GM06990 (cell line): Measurements from ENCODE around the gene ACER3.

Source experiments
- DNase-seq: peaks from one replicate; pipeline ENCODE4 v3.0.0-alpha.2; 2011; ENCODE audit not compliant: insufficient read length; ENCODE audit errors: extremely low read depth
- H3K27me3 ChIP-seq: replicated peaks from 2 replicates; pipeline ENCODE4 v1.6.0; 2011; ENCODE audit warnings: low read length; ENCODE audit not compliant: control insufficient read depth, insufficient read depth
- H3K36me3 ChIP-seq: 2 replicates; pipeline ENCODE4 v1.5.1; 2011; ENCODE audit warnings: low read length; ENCODE audit not compliant: control insufficient read depth, insufficient read depth
- H3K4me3 ChIP-seq: replicated peaks from 2 replicates; pipeline ENCODE4 v1.5.1; 2011; ENCODE audit warnings: low read depth, mild to moderate bottlenecking, control low read depth, low read length
- CTCF ChIP-seq: IDR thresholded peaks from 2 replicates; pipeline ENCODE4 v1.5.1; 2011; ENCODE audit warnings: low read length, control low read depth, mild to moderate bottlenecking, inconsistent platforms; ENCODE audit not compliant: insufficient read depth, poor library complexity, severe bottlenecking

Gene ACER3

GRCh38 chr11:76975513-76975912 lies 114.8 kb downstream of the ACER3 start:
- TF ChIP-seq CTCF: no peak

GRCh38 chr11:76977791-76978190 lies 117.1 kb downstream of the ACER3 start:
- H3K36me3 ChIP-seq: no peaks in the 10 kb centered on the region; the same call in 1 of the 2 replicates
- no peak for DNase-seq
- H3K4me3 ChIP-seq: no peak overlapping the region
- TF ChIP-seq CTCF: no peak
- H3K27me3 ChIP-seq: no peaks in the 10 kb centered on the region

More at GRCh38 chr11:76975513-76975912, 114.8 kb downstream of the ACER3 start:
- DNase-seq: no peak
- Histone ChIP-seq H3K4me3 (no peak overlapping the region), H3K36me3 (no peaks in the 10 kb centered on the region; the same call in 1 of the 2 replicates), H3K27me3 (no peaks in the 10 kb centered on the region)

GRCh38 chr11:76978239-76978638 lies 117.5 kb downstream of the ACER3 start:
- no peak for TF ChIP-seq CTCF
- no peak for DNase-seq
- H3K4me3 ChIP-seq: no peak overlapping the region
- no peaks in the 10 kb centered on the region for H3K27me3 ChIP-seq
- H3K36me3 ChIP-seq: no peaks in the 10 kb centered on the region; the same call in 1 of the 2 replicates

- Histone ChIP-seq H3K4me3 (no peak overlapping the region), H3K27me3 (no peaks in the 10 kb centered on the region), H3K36me3 (no peaks in the 10 kb centered on the region; the same call in 1 of the 2 replicates)
- DNase-seq: no peak
- no peak for TF ChIP-seq CTCF
Measured at GRCh38 chr11:76978818-76979217, 118.1 kb downstream of the ACER3 start.

- TF ChIP-seq CTCF: no peak
- Histone ChIP-seq H3K27me3 (no peaks in the 10 kb centered on the region), H3K36me3 (no peaks in the 10 kb centered on the region; the same call in 1 of the 2 replicates), H3K4me3 (no peak overlapping the region)
- no peak for DNase-seq
Measured at GRCh38 chr11:76980196-76980595, 119.5 kb downstream of the ACER3 start.

- H3K27me3 ChIP-seq: no peaks in the 10 kb centered on the region
- H3K4me3 ChIP-seq: no peak overlapping the region
- DNase-seq: no peak
Measured at GRCh38 chr11:76984743-76985142, 124.0 kb downstream of the ACER3 start.

More at GRCh38 chr11:76984743-76985142, 124.0 kb downstream of the ACER3 start:
- TF ChIP-seq CTCF: no peak
- no peaks in the 10 kb centered on the region for H3K36me3 ChIP-seq
